HCT116 (cell line): Measurements from ENCODE around the gene STH. TPM values are rescaled to one million over a fixed set of nuclear protein-coding genes. Genes with fewer than 3 reads are reported as not detected.

Experiments
- ATAC-seq: fragments of 200-7000 bp; cut with Tn5 transposase; 2 replicates; pipeline ENCODE4 v1.9.1; 2020; ENCODE audit warnings: mild to moderate bottlenecking, moderate library complexity
- BruUV-seq: library from RNA; stranded (reverse); fragments of 400-500 nt; replicated peaks from 2 replicates; lab custom pipeline; 2021; lab: Mats Ljungman, UMichigan
- CTCF ChIA-PET: fragments of 300-600 bp; sonication (Branson Sonifier 250); formaldehyde crosslinking; loops from one replicate; lab custom pipeline; 2021; ENCODE audit warnings: antibody characterized with exemption; lab: Charles Lee
- POLR2A ChIA-PET: fragments of 300-600, 350-600 bp; sonication (Branson Sonifier 250); formaldehyde crosslinking; loops from one replicate; lab custom pipeline; 2021; ENCODE audit warnings: antibody characterized with exemption; lab: Charles Lee
- RAD21 ChIA-PET, 2 experiments: fragments of 300-600 bp; sonication (Branson Sonifier 250); formaldehyde crosslinking; loops; one replicate each; lab custom pipeline; 2023; ENCODE audit warnings: low total read pairs in 2 of 2; ENCODE audit not compliant: uncharacterized antibody in 2 of 2, unreplicated experiment in 2 of 2, low non-redundant PET in 1 of 2; lab: Charles Lee
- DNase-seq: peaks from one replicate; pipeline ENCODE4 v3.0.0-alpha.2; 2010; ENCODE audit warnings: low read depth, low spot score
- H2AFZ ChIP-seq: fragments of 200-600 bp; shearing (Covaris generic), sonication (generic); 2 replicates; pipeline ENCODE4 v1.6.1; 2017; ENCODE audit warnings: low read depth, mixed run types, mixed read lengths, antibody characterized with exemption, low read length; ENCODE audit not compliant: poor library complexity, severe bottlenecking
- H3K27ac ChIP-seq: 2 replicates; pipeline ENCODE4 v1.5.1; 2012; ENCODE audit warnings: low read depth, low read length
- H3K27me3 ChIP-seq: fragments of 200-600 bp; sonication (generic); 2 replicates; pipeline ENCODE4 v1.6.1; 2016; ENCODE audit warnings: mixed run types, low read length, mixed read lengths; ENCODE audit not compliant: insufficient read depth
- H3K36me3 ChIP-seq, 2 experiments: fragments of 200-500 bp in 1 of 2; fragments of 200-600 bp in 1 of 2; sonication (Bioruptor generic) in 1 of 2; sonication (generic) in 1 of 2; 2 replicates each; pipeline versions ENCODE4 v1.5.1 to v1.6.1; 2014 to 2016; ENCODE audit warnings: low read length in 2 of 2, inconsistent platforms in 1 of 2, mixed read lengths in 1 of 2, mixed run types in 1 of 2; ENCODE audit not compliant: insufficient read depth in 2 of 2, control insufficient read depth in 1 of 2
- H3K4me1 ChIP-seq, 2 experiments: fragments of 200-600 bp in 1 of 2; sonication (generic) in 1 of 2; 2 replicates each; pipeline versions ENCODE4 v1.5.1 to v1.6.1; 2012 to 2017; ENCODE audit warnings: low read length in 2 of 2, inconsistent platforms in 1 of 2, mild to moderate bottlenecking in 1 of 2, mixed read lengths in 1 of 2, mixed run types in 1 of 2, moderate library complexity in 1 of 2; ENCODE audit not compliant: insufficient read depth in 2 of 2, control insufficient read depth in 1 of 2
- H3K4me2 ChIP-seq: fragments of 200-600 bp; sonication (generic); 2 replicates; pipeline ENCODE4 v1.6.1; 2017; ENCODE audit warnings: mixed run types, low read length, mixed read lengths
- H3K4me3 ChIP-seq, 2 experiments: fragments of 200-600 bp in 1 of 2; sonication (generic) in 1 of 2; replicated peaks in 1 of 2; 2 replicates each; pipeline ENCODE4 v1.5.1; 2011 to 2016; ENCODE audit warnings: low read length in 2 of 2, control low read depth in 1 of 2, low read depth in 1 of 2, mild to moderate bottlenecking in 1 of 2, mixed read lengths in 1 of 2, mixed run types in 1 of 2
- H3K79me2 ChIP-seq: fragments of 200-600 bp; sonication (generic); 2 replicates; pipeline ENCODE4 v1.6.1; 2017; ENCODE audit warnings: mild to moderate bottlenecking, mixed run types, low read length, moderate library complexity, mixed read lengths; ENCODE audit not compliant: insufficient read depth
- H3K9ac ChIP-seq: fragments of 200-600 bp; sonication (generic); 2 replicates; pipeline ENCODE4 v1.6.1; 2016; ENCODE audit warnings: low read length, mixed read lengths
- H3K9me2 ChIP-seq: fragments of 200-600 bp; sonication (generic), shearing (Covaris generic); 2 replicates; pipeline ENCODE4 v1.6.1; 2017; ENCODE audit warnings: mixed run types, mild to moderate bottlenecking, moderate library complexity; ENCODE audit not compliant: insufficient read depth
- H3K9me3 ChIP-seq, 2 experiments: fragments of 200-500 bp in 1 of 2; fragments of 200-600 bp in 1 of 2; sonication (Bioruptor generic) in 1 of 2; sonication (generic) in 1 of 2; 2 replicates each; pipeline ENCODE4 v1.6.1; 2014 to 2017; ENCODE audit warnings: low read length in 2 of 2, mixed read lengths in 2 of 2, inconsistent platforms in 1 of 2, low read depth in 1 of 2, mild to moderate bottlenecking in 1 of 2, mixed run types in 1 of 2, moderate library complexity in 1 of 2; ENCODE audit not compliant: control insufficient read depth in 1 of 2, insufficient read depth in 1 of 2
- H4K20me1 ChIP-seq: fragments of 200-600 bp; sonication (generic), shearing (Covaris generic); 2 replicates; pipeline ENCODE4 v1.6.1; 2017; ENCODE audit warnings: mixed run types, mild to moderate bottlenecking, moderate library complexity; ENCODE audit not compliant: insufficient read depth
- CTCF ChIP-seq, 3 experiments: fragments of 200-600 bp in 1 of 3; sonication (generic) in 1 of 3; IDR thresholded peaks in 2 of 3; conservative IDR thresholded peaks in 1 of 3; 2 replicates each; pipeline ENCODE4 v1.5.1; 2012 to 2017; ENCODE audit warnings: low read depth in 2 of 3, low read length in 2 of 3, antibody characterized with exemption in 1 of 3, borderline replicate concordance in 1 of 3, control low read depth in 1 of 3, mild to moderate bottlenecking in 1 of 3, mixed read lengths in 1 of 3, mixed run types in 1 of 3, moderate library complexity in 1 of 3; ENCODE audit not compliant: insufficient read depth in 1 of 3
- EGR1 ChIP-seq: IDR thresholded peaks from 2 replicates; pipeline ENCODE4 v1.6.1; 2012; ENCODE audit warnings: low read depth
- FOSL1 ChIP-seq: IDR thresholded peaks from 2 replicates; pipeline ENCODE4 v1.6.1; 2012; ENCODE audit warnings: low read depth
- JUND ChIP-seq: IDR thresholded peaks from 2 replicates; pipeline ENCODE4 v1.6.1; 2012
- POLR2A ChIP-seq: IDR thresholded peaks from 2 replicates; pipeline ENCODE4 v1.7.0; 2011; ENCODE audit warnings: borderline replicate concordance; ENCODE audit not compliant: insufficient read depth, insufficient read length; ENCODE audit errors: extremely low read depth
- POLR2AphosphoS5 ChIP-seq: IDR thresholded peaks from 2 replicates; pipeline ENCODE4 v1.6.1; 2011; ENCODE audit warnings: mild to moderate bottlenecking, low read depth, low read length, moderate library complexity
- REST ChIP-seq: IDR thresholded peaks from 2 replicates; pipeline ENCODE4 v1.6.1; 2012; ENCODE audit warnings: low read depth
- SRF ChIP-seq: IDR thresholded peaks from 2 replicates; pipeline ENCODE4 v1.6.1; 2012; ENCODE audit warnings: low read depth
- YY1 ChIP-seq: IDR thresholded peaks from 2 replicates; pipeline ENCODE4 v1.6.1; 2011; ENCODE audit warnings: low read length, low read depth, moderate library complexity, mild to moderate bottlenecking; ENCODE audit not compliant: insufficient replicate concordance; ENCODE audit errors: extremely low read depth
- ZNF274 ChIP-seq: fragments of 200-500 bp; sonication (Bioruptor generic); IDR thresholded peaks from 2 replicates; pipeline ENCODE4 v1.6.1; 2014; ENCODE audit warnings: mild to moderate bottlenecking, low read depth, low read length, inconsistent platforms
- intact Hi-C: fragments of 100-400 bp; cut with micrococcal nuclease; formaldehyde crosslinking; loops from 2 replicates; pipeline ENCODE4 v1.10.0; 2022
- total RNA-seq: library from RNA; stranded (reverse); gene quantifications from one replicate; pipeline ENCODE4 v1.2.1, GENCODE V29; 2021; ENCODE audit not compliant: unreplicated experiment

STH gene
- total RNA-seq, 1 experiment from 2014 or later: not detected

- Histone ChIP-seq H3K4me3 (no peak overlapping the region), H3K36me3 (no peaks in the 10 kb centered on the region), H3K4me1 (peaks cover 0 to 7% of the 10 kb centered on the region in 2 experiments; a peak in 1 of 4 replicates), H3K9me3 (no peaks in the 10 kb centered on the region), H3K9me2 (no peaks in the 10 kb centered on the region), H2AFZ (no peak overlapping the region), H3K27ac (no peak overlapping the region), H3K4me2 (no peak overlapping the region), H3K79me2 (no peaks in the 10 kb centered on the region)
- DNase-seq: no peak
- ATAC-seq: no peak
- CTCF ChIA-PET: interaction anchor here (1.5 kb wide), 1 partner anchor 327 kb away, joined by 4 read pairs; no protein-coding TSS in a partner anchor
- TF ChIP-seq YY1: no peak
- TF ChIP-seq ZNF274: no peak
- no peak for TF ChIP-seq JUND
- TF ChIP-seq FOSL1: no peak
- no peak for TF ChIP-seq POLR2A
- TF ChIP-seq EGR1: no peak
- TF ChIP-seq, all 23 proteins: peak for 0
- Histone ChIP-seq H3K9ac (no peak overlapping the region), H3K27me3 (no peaks in the 10 kb centered on the region), H4K20me1 (no peaks in the 10 kb centered on the region)
- intact Hi-C loops: no loop called here
- ChIA-PET POLR2A (no interaction called here), RAD21 (no interaction called here)
- BruUV-seq: no TSS peak
Observed at GRCh38 chr17:45967378-45967777, 31.7 kb upstream of the STH start.

- RAD21 ChIA-PET: no interaction called here
- Histone ChIP-seq H3K36me3 (no peaks in the 10 kb centered on the region), H3K4me2 (no peak overlapping the region), H3K9me3 (no peaks in the 10 kb centered on the region), H3K9ac (no peak overlapping the region), H3K9me2 (no peaks in the 10 kb centered on the region)
- BruUV-seq: no TSS peak
- CTCF ChIA-PET: no interaction called here
- POLR2A ChIA-PET: no interaction called here
- TF ChIP-seq REST (no peak), POLR2A (no peak), POLR2AphosphoS5 (no peak), CTCF (IDR thresholded peaks at IDR 0.05 in 2 of 3, conservative IDR thresholded peaks at IDR 0.05 in 1 of 3; ENCODE audit: borderline replicate concordance in 1 of 3, insufficient read depth in 1 of 3, low read depth in 2 of 3, low read length in 2 of 3) (no peak), SRF (no peak)
- TF ChIP-seq, all 23 proteins: peak for 0
- no peak for ATAC-seq
- Histone ChIP-seq H3K4me3 (no peak overlapping the region), H3K4me1 (peaks cover 0 to 2% of the 10 kb centered on the region in 2 experiments; a peak in 1 of 4 replicates), H3K27ac (no peak overlapping the region), H4K20me1 (no peaks in the 10 kb centered on the region), H3K27me3 (no peaks in the 10 kb centered on the region), H3K79me2 (no peaks in the 10 kb centered on the region), H2AFZ (no peak overlapping the region)
- no peak for DNase-seq
- intact Hi-C loops: no loop called here
Observed at GRCh38 chr17:45968732-45969131, 30.3 kb upstream of the STH start.
